ENCODE measurements around the gene MAP7D2. TPM values are rescaled to one million over a fixed set of nuclear protein-coding genes. Genes with fewer than 3 reads are reported as not detected.

MAP7D2 gene
- total and polyA plus RNA-seq, 5 donors = 0.29 to 1.0 (median 0.68) TPM

GRCh38 chrX:20063716-20064351 is 52.9 kb downstream of the MAP7D2 start:
- no peak overlapping the region for H3K4me3 ChIP-seq (ENCODE audit: low read length)
- no peaks in the 10 kb centered on the region for H3K27me3 ChIP-seq (ENCODE audit: control insufficient read depth, insufficient read depth)
- H3K27ac ChIP-seq (ENCODE audit: low read length) = no peak overlapping the region
- DNase-seq (no peak), ATAC-seq (no peak)
- H3K9me3 ChIP-seq (ENCODE audit: control insufficient read depth, low read length) = no peaks in the 10 kb centered on the region
- 57% methylated on average over 9 of the region's 9 CpGs for WGBS
- intact Hi-C loops (cut with DNase I) = no loop called here
- H3K4me1 ChIP-seq (ENCODE audit: control insufficient read depth, insufficient read depth, low read length) = no peaks in the 10 kb centered on the region

GRCh38 chrX:20063153-20063552 is 53.6 kb downstream of the MAP7D2 start:
- WGBS = 88% methylated on average over 10 of the region's 10 CpGs
- DNase-seq (no peak), ATAC-seq (no peak)
- intact Hi-C loops (cut with DNase I) = no loop called here
- H3K4me1 ChIP-seq (ENCODE audit: control insufficient read depth, insufficient read depth, low read length) = no peaks in the 10 kb centered on the region
- no peaks in the 10 kb centered on the region for H3K27me3 ChIP-seq (ENCODE audit: control insufficient read depth, insufficient read depth)
- no peaks in the 10 kb centered on the region for H3K9me3 ChIP-seq (ENCODE audit: control insufficient read depth, low read length)
- no peak overlapping the region for H3K27ac ChIP-seq (ENCODE audit: low read length)
- no peak overlapping the region for H3K4me3 ChIP-seq (ENCODE audit: low read length)

GRCh38 chrX:20061855-20062254 is 54.9 kb downstream of the MAP7D2 start:
- DNase-seq (no peak), ATAC-seq (no peak)
- Histone ChIP-seq H3K9me3 (ENCODE audit: control insufficient read depth, low read length) (no peaks in the 10 kb centered on the region), H3K27ac (ENCODE audit: low read length) (no peak overlapping the region), H3K4me1 (ENCODE audit: control insufficient read depth, insufficient read depth, low read length) (no peaks in the 10 kb centered on the region), H3K4me3 (ENCODE audit: low read length) (no peak overlapping the region), H3K27me3 (ENCODE audit: control insufficient read depth, insufficient read depth) (no peaks in the 10 kb centered on the region)
- 58% methylated on average over 1 of the region's 1 CpG for WGBS
- intact Hi-C loops (cut with DNase I) = no loop called here

- no peak overlapping the region for H3K27ac ChIP-seq (ENCODE audit: low read length)
- DNase-seq = no peak
- no peaks in the 10 kb centered on the region for H3K9me3 ChIP-seq (ENCODE audit: control insufficient read depth, low read length)
- H3K4me1 ChIP-seq (ENCODE audit: control insufficient read depth, insufficient read depth, low read length) = no peaks in the 10 kb centered on the region
- intact Hi-C loops (cut with DNase I) = no loop called here
- no peaks in the 10 kb centered on the region for H3K27me3 ChIP-seq (ENCODE audit: control insufficient read depth, insufficient read depth)
- WGBS = 74% methylated on average over 5 of the region's 5 CpGs
- H3K4me3 ChIP-seq (ENCODE audit: low read length) = no peak overlapping the region
- ATAC-seq = no peak
Measured at GRCh38 chrX:20060961-20061748, 55.6 kb downstream of the MAP7D2 start.

GRCh38 chrX:20059467-20060128 is 57.1 kb downstream of the MAP7D2 start:
- Histone ChIP-seq H3K4me3 (ENCODE audit: low read length) (no peak overlapping the region), H3K27me3 (ENCODE audit: control insufficient read depth, insufficient read depth) (no peaks in the 10 kb centered on the region), H3K4me1 (ENCODE audit: control insufficient read depth, insufficient read depth, low read length) (no peaks in the 10 kb centered on the region), H3K27ac (ENCODE audit: low read length) (no peak overlapping the region), H3K9me3 (ENCODE audit: control insufficient read depth, low read length) (no peaks in the 10 kb centered on the region)
- intact Hi-C loops (cut with DNase I) = no loop called here
- DNase-seq = no peak
- ATAC-seq = no peak
- 77% methylated on average over 5 of the region's 5 CpGs for WGBS

GRCh38 chrX:20057479-20057878 is 59.2 kb downstream of the MAP7D2 start:
- Histone ChIP-seq H3K27me3 (ENCODE audit: control insufficient read depth, insufficient read depth) (no peaks in the 10 kb centered on the region), H3K4me3 (ENCODE audit: low read length) (no peak overlapping the region), H3K9me3 (ENCODE audit: control insufficient read depth, low read length) (no peaks in the 10 kb centered on the region), H3K27ac (ENCODE audit: low read length) (no peak overlapping the region), H3K4me1 (ENCODE audit: control insufficient read depth, insufficient read depth, low read length) (no peaks in the 10 kb centered on the region)
- intact Hi-C loops (cut with DNase I) = no loop called here
- WGBS = 75% methylated on average over 4 of the region's 4 CpGs
- DNase-seq (no peak), ATAC-seq (no peak)

- H3K4me1 ChIP-seq (ENCODE audit: control insufficient read depth, insufficient read depth, low read length) = no peaks in the 10 kb centered on the region
- ATAC-seq (no peak), DNase-seq (no peak)
- WGBS = 53% methylated on average over 11 of the region's 11 CpGs
- no peaks in the 10 kb centered on the region for H3K27me3 ChIP-seq (ENCODE audit: control insufficient read depth, insufficient read depth)
- H3K9me3 ChIP-seq (ENCODE audit: control insufficient read depth, low read length) = no peaks in the 10 kb centered on the region
- no peak overlapping the region for H3K27ac ChIP-seq (ENCODE audit: low read length)
- intact Hi-C loops (cut with DNase I) = no loop called here
- no peak overlapping the region for H3K4me3 ChIP-seq (ENCODE audit: low read length)
Measured at GRCh38 chrX:20056704-20057103, 60.0 kb downstream of the MAP7D2 start.

- Histone ChIP-seq H3K4me3 (ENCODE audit: low read length) (no peak overlapping the region), H3K9me3 (ENCODE audit: control insufficient read depth, low read length) (no peaks in the 10 kb centered on the region), H3K27ac (ENCODE audit: low read length) (no peak overlapping the region), H3K4me1 (ENCODE audit: control insufficient read depth, insufficient read depth, low read length) (no peaks in the 10 kb centered on the region), H3K27me3 (ENCODE audit: control insufficient read depth, insufficient read depth) (no peaks in the 10 kb centered on the region)
- 92% methylated on average over 8 of the region's 8 CpGs for WGBS
- DNase-seq (no peak), ATAC-seq (no peak)
- intact Hi-C loops (cut with DNase I) = no loop called here
Measured at GRCh38 chrX:20053537-20053936, 63.2 kb downstream of the MAP7D2 start.

GRCh38 chrX:20046864-20047263 is 69.8 kb downstream of the MAP7D2 start:
- Histone ChIP-seq H3K27ac (ENCODE audit: low read length) (no peak overlapping the region), H3K4me1 (ENCODE audit: control insufficient read depth, insufficient read depth, low read length) (no peaks in the 10 kb centered on the region), H3K9me3 (ENCODE audit: control insufficient read depth, low read length) (no peaks in the 10 kb centered on the region), H3K27me3 (ENCODE audit: control insufficient read depth, insufficient read depth) (no peaks in the 10 kb centered on the region), H3K4me3 (ENCODE audit: low read length) (no peak overlapping the region)
- 86% methylated on average over 4 of the region's 4 CpGs for whole genome bisulfite sequencing
- ATAC-seq = no peak
- no peak for DNase-seq
- intact Hi-C loops (cut with DNase I) = no loop called here

- no peaks in the 10 kb centered on the region for H3K4me1 ChIP-seq (ENCODE audit: control insufficient read depth, insufficient read depth, low read length)
- DNase-seq (no peak), ATAC-seq (no peak)
- 78% methylated on average over 1 of the region's 1 CpG for WGBS
- intact Hi-C loops (cut with DNase I) = no loop called here
- H3K9me3 ChIP-seq (ENCODE audit: control insufficient read depth, low read length) = no peaks in the 10 kb centered on the region
- no peak overlapping the region for H3K27ac ChIP-seq (ENCODE audit: low read length)
- H3K4me3 ChIP-seq (ENCODE audit: low read length) = no peak overlapping the region
- H3K27me3 ChIP-seq (ENCODE audit: control insufficient read depth, insufficient read depth) = no peaks in the 10 kb centered on the region
Measured at GRCh38 chrX:20046223-20046622, 70.5 kb downstream of the MAP7D2 start.

GRCh38 chrX:20042221-20042620 is 74.5 kb downstream of the MAP7D2 start:
- Histone ChIP-seq H3K27ac (ENCODE audit: low read length) (no peak overlapping the region), H3K4me1 (ENCODE audit: control insufficient read depth, insufficient read depth, low read length) (no peaks in the 10 kb centered on the region), H3K4me3 (ENCODE audit: low read length) (no peak overlapping the region), H3K27me3 (ENCODE audit: control insufficient read depth, insufficient read depth) (no peaks in the 10 kb centered on the region), H3K9me3 (ENCODE audit: control insufficient read depth, low read length) (no peaks in the 10 kb centered on the region)
- no peak for DNase-seq
- ATAC-seq = no peak
- WGBS = 87% methylated on average over 7 of the region's 7 CpGs
- intact Hi-C loops (cut with DNase I) = no loop called here
